Measurements from ENCODE around the gene ITSN2.

ITSN2 gene

DNA sequence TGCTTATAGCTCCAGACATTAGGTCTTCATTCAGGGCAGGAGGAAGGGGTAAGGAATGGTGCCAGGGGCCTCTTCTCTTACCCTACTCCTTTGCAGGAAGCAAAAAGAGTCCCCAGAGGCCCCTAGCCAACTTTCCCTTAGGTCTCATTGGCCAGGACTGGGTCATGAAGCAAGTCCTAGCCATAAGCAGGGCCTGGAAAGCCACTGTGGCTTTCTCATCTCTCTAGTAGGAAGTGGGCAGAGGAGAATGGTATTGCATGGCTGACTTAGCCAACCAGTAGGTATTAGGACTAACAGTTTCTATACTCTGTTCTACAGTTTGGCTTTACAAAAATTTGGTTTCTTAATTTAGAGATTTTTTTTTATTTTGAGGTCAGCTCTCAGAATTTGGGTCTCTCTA lies 180.7 kb downstream of the ITSN2 start:
- no peak for DNase-seq (ENCODE audit: low spot score)

GRCh38 chr2:24176326-24176725 lies 184.0 kb downstream of the ITSN2 start:
- no peak for DNase-seq (ENCODE audit: low spot score)

DNA sequence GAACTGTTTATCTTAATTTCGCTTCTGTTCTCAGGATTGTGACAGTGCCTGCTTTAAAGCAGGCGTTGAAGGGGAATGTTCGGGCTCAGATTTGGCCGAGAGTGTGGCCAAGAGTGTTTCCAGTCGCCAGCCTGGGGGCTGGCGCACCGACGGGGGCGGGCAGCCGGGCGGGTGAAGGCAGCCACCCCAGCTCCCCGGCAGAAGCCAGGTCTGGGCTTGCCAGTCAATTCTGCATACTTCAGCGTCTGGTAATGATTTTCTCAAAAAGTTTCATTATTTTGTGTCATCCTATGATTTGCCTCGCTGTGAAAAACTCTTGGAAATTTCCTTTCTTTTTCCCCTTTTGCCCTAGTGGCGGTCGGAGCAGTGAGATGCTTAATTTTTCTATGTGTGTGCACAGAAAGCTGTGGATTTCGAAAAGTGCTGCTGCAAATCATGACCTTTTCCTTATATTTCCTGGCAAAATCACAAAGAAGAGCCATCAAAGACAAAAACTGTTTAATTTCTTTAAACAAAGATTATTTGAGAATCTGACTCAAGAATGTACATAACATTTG lies 184.6 kb downstream of the ITSN2 start:
- DNase-seq (ENCODE audit: low spot score) = no peak

DNA sequence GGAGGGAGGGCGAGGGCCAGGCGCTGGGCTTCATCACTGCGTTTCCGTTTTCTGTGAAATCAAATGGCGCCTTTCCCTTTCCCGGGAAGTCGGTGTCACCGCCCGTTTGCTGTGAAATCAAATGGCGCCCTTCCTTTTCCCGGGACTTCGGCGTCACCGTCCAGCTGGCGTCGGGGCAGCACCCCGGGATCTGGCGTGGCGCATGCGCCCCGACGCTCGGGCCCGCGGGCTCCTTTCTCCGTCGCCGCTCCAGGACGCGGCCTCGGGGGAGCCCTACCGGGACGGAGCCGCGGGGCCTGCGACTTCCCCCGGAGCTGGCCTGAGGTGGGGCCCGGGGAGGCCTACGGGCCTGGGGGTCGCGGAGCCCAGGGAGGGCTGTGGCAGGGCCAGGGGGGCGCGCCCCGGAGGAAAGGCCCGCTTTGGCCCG lies 185.5 kb downstream of the ITSN2 start, which contains the start of gene FAM228A:
TSS of gene FAM228A (plus strand) at position 203 of the 427 bp plus-strand sequence. CDS start 428 bp downstream, outside the sequence.
- no peak for DNase-seq (ENCODE audit: low spot score)

DNA sequence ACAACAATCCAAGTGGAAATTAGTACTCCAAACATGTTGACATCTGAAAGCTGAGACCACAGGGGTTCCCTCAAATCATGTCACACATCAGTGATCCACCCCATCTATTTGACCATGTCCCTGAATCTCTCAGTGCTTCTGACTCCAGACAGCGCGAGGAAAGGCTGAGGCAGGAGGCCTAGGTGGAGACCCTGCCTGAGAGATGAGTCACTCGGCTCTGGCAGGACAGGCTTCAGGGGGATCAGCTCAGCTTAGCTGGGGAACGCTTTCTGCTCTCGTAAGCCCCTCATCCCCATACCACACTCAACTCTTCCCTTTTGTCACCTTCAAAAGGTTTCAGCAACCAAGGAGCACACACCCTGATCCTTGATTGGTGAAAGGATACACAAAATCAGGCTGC lies 191.3 kb downstream of the ITSN2 start:
- DNase-seq (ENCODE audit: low spot score) = no peak

GRCh38 chr2:24164416-24164973 lies 195.8 kb downstream of the ITSN2 start:
- DNase-seq (ENCODE audit: low spot score) = peak; percentile 22

DNA sequence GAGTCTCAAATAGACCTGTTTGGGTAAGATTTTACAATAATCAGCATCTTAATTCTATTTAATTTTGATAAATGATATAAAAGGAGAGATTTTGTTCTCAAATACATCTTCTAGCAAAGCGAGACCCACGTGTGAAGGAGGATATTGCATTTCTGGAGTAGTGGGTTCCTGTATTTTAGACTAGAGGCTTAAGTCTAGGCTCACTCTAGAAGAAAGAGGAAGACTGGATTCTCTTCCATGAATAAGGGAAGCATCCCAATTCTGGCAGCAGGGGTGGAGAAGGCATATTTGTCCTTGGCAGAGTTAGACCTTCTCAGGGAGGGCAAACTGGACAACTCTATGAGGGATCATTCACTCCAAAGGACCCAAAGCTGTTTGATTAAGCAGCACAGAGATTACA lies 196.7 kb downstream of the ITSN2 start:
- DNase-seq (ENCODE audit: low spot score) = no peak

- no peak for DNase-seq (ENCODE audit: low spot score)
Observed at GRCh38 chr2:24163186-24163585, 197.2 kb downstream of the ITSN2 start.

DNA sequence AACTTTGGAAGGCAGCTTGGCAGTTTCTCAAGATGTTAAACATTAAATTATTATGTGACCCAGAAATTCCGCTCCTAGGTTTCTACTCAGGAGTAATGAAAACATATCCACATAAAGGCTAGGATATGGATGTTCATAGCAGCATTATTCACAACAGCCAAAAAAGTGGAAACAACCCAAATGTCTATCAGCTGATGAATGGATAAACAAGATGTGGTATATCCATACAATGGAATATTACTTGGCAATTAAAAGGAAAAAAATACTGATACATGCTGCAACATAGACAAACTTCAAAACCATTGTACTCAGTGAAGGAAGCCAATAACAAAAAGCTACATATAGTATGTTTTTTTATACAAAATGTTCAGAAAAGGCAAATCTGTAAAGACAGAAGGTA lies 197.8 kb downstream of the ITSN2 start:
- no peak for DNase-seq (ENCODE audit: low spot score)

DNA sequence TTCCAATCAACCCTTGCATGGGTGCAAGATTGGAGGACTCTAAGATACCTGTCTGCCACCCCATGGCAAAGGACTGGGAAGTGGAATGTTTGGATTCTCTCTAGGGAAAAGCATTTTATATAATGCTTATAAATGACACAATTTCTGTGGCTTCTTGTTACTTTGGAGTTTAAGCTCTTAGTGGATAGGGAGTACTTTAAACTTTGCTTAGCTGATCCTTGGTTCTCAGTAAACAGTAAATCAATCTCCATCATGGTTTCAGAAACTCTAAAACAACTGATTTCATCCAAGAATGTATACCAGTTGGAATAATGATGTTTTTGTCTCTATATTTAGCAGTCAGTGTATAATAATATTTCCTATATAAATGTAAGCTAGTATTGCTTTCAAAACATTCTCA lies 199.6 kb downstream of the ITSN2 start:
- DNase-seq (ENCODE audit: low spot score) = no peak

- DNase-seq (ENCODE audit: low spot score) = no peak
Observed at GRCh38 chr2:24159708-24160107, 200.6 kb downstream of the ITSN2 start.

GRCh38 chr2:24158131-24158530 lies 202.2 kb downstream of the ITSN2 start:
- DNase-seq (ENCODE audit: low spot score) = no peak

DNA sequence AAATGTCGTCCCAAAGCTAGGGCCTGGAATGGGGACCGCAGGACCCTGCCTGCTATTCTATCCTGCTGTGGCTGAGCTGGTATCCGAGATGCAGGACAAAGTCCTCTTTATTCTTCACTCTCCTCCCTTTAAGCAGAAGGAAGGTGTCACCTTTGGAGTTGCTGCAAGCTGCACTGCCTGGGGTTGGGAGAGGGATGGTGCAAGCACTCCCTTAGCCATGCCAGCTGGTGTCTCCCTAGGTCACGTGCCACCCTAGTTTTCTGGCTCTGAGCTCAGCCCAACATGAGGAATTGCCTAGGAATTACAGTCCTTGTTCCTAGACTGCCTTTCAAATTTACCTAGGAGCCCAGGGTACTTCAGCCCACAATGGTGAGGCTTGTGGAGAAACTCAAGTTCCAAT lies 206.9 kb downstream of the ITSN2 start:
- DNase-seq (ENCODE audit: low spot score) = peak; percentile 21
